Peyer's patch (tissue), 4 donors: ENCODE results near the gene PHEX.

ENCODE experiments used
- POLR2A ChIP-seq, 2 donors: fragments of 450-650 bp; IDR thresholded peaks; one replicate each; pipeline ENCODE4 v1.5.1; 2017; ENCODE audit warnings: antibody characterized with exemption in 2 of 2, mild to moderate bottlenecking in 2 of 2, moderate library complexity in 2 of 2
- TF ChIP-seq, protein P1 (sequence below), 6 experiments: fragments of 450-650 bp in 4 of 6; fragments of 200-600 bp in 2 of 6; sonication (generic) in 1 of 6; IDR thresholded peaks; one replicate each; pipeline ENCODE4 v1.5.1; 2017 to 2019; ENCODE audit warnings: antibody characterized with exemption in 6 of 6, mild to moderate bottlenecking in 3 of 6, moderate library complexity in 1 of 6

DNA sequence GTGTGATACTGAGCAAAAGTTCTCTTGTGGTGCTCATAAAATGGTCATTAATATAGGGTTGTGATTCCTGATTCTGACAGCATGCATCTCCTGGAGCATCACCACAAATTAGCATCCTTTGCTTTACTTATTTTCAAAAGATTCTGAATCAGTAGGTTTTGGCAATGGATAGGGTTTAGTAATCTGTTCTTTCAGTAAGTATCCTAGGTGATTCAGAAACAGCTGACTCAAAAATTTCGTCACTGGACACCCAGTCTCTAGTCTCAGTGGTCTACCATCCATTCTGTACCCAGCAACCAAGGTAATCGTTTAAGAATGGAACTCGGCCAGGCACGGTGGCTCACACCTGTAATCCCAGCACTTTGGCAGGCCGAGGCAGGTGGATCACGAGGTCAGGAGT lies 244.7 kb downstream of the PHEX start:
- TF ChIP-seq, protein P1, sequence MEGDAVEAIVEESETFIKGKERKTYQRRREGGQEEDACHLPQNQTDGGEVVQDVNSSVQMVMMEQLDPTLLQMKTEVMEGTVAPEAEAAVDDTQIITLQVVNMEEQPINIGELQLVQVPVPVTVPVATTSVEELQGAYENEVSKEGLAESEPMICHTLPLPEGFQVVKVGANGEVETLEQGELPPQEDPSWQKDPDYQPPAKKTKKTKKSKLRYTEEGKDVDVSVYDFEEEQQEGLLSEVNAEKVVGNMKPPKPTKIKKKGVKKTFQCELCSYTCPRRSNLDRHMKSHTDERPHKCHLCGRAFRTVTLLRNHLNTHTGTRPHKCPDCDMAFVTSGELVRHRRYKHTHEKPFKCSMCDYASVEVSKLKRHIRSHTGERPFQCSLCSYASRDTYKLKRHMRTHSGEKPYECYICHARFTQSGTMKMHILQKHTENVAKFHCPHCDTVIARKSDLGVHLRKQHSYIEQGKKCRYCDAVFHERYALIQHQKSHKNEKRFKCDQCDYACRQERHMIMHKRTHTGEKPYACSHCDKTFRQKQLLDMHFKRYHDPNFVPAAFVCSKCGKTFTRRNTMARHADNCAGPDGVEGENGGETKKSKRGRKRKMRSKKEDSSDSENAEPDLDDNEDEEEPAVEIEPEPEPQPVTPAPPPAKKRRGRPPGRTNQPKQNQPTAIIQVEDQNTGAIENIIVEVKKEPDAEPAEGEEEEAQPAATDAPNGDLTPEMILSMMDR (IDR thresholded peaks at IDR 0.05), result no peak
- TF ChIP-seq POLR2A (IDR thresholded peaks at IDR 0.05), result no peak
